ENCODE results near the gene MYOCOS.

DNA sequence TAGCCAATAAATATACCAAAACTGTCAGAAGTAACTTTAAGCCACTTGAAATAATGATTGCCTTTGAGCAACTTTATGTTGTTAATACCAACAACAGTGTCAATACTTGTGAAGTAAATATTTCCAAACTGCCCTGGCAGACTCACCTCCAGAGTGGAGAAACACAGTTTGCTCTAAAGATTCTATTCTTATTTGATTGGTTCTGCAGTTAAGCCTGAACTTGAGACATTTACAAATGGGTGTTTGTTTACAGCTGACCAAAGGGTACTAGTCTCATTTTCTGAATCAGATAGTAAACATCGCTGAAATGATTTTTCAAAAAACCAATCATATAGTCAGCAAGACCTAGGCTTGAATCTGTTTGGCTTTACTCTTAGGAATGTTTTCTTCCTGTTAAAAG is 31.8 kb downstream of the MYOCOS start:
- TF ChIP-seq, protein P1, sequence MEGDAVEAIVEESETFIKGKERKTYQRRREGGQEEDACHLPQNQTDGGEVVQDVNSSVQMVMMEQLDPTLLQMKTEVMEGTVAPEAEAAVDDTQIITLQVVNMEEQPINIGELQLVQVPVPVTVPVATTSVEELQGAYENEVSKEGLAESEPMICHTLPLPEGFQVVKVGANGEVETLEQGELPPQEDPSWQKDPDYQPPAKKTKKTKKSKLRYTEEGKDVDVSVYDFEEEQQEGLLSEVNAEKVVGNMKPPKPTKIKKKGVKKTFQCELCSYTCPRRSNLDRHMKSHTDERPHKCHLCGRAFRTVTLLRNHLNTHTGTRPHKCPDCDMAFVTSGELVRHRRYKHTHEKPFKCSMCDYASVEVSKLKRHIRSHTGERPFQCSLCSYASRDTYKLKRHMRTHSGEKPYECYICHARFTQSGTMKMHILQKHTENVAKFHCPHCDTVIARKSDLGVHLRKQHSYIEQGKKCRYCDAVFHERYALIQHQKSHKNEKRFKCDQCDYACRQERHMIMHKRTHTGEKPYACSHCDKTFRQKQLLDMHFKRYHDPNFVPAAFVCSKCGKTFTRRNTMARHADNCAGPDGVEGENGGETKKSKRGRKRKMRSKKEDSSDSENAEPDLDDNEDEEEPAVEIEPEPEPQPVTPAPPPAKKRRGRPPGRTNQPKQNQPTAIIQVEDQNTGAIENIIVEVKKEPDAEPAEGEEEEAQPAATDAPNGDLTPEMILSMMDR (IDR thresholded peaks at IDR 0.05): no peak
- TF ChIP-seq POLR2AphosphoS5 (IDR thresholded peaks at IDR 0.05): no peak
